ENCODE measurements around the gene POP5.

The POP5 gene

DNA sequence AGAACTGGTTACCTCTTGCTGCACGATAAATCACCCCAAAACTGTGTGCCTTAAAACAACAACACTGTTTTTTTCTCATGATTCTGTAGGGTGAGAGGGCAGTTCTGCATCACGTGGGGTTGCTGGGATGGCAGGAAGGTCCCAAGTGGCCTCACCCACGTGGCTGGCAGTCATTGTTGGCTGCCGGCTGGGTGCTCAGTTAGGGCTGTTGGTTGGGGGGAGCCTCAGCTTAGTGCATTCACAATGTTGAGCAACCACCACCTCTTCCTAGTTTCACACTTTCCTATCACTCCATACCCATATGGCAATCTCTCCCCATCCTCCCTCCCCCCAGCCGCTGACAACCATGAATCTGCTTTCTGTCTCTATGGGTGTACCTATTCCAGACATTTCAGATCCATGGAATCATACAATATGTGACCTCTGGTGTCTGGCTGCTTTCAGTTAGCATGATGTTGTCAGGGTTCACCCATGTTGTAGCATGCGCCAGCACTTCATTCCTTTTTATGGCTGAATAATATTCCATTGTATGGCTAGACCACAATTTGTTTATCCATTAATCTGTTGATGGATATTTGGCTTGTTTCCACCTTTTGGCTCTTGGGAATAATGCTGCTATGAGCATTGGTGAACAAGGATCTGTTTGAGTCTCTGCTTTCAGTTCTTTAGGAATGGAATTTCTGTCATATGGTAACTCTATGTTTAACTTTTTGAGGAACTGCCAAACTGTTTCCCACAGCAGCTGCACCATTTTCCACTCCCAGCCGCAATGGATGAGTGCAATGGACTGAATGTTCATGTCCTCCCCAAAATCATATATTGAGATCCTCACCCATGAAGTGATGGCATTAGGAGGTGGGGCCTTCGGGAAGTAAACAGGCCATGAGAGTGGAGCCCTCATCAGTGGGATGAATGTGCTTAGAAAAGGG lies 11.2 kb upstream of the POP5 start:
- TF ChIP-seq GATA3 (IDR thresholded peaks at IDR 0.05; ENCODE audit: low read depth, low read length) (no peak), GATA2 (IDR thresholded peaks at IDR 0.05; ENCODE audit: low read depth, low read length) (no peak)

- TF ChIP-seq GATA3 (IDR thresholded peaks at IDR 0.05; ENCODE audit: low read depth, low read length): no peak
- no peak for TF ChIP-seq GATA2 (IDR thresholded peaks at IDR 0.05; ENCODE audit: low read depth, low read length)
Measured at GRCh38 chr12:120590741-120591407, 9.7 kb upstream of the POP5 start.

DNA sequence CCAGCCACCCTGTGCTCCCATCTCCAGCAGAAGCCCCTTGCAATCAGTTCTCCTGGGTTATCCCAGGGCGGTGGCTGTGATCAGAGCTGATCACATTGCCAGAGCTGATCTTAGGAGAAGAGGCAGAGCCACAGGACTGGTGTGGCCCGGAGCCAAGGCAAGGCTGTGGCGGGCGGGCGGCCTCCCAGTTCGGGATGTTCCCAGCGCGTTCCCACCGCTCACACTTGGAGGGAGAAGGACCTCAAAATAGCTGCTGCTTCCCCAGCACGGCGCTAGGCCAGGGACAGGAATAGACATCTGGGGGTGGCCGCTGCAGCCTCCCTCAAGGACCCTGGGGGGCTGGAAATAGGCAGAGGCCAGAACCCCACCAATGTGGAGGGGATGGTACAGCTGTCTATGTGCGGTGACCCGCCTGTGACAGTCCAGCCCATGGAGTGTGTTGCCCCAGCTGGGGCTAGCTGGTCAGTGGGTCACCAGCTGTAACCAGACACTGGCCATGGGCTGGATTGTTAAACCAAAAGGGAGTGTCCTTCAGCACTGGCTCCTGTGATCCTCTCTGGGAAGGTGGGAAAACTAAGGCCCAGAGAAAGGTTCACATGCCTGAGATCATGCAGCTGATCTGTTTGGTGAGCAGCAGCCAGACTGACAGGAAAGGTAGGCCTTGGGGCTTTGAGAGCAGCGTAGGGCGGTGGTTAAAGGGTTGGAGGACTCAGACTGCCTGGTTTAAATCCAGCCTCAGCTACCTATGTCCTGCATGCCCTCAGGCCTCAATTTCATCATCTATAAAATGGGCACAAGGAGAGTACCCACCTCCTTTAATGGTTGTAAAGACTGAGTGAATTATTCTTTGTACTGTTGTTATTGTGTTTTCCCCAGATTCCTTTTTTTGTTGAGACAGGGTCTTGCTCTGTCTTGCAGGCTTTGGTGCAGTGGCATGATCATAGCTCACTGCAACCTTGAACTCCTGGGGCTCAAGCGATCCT lies 8.0 kb upstream of the POP5 start:
- TF ChIP-seq GATA3 (IDR thresholded peaks at IDR 0.05; ENCODE audit: low read depth, low read length) (no peak), GATA2 (IDR thresholded peaks at IDR 0.05; ENCODE audit: low read depth, low read length) (no peak)

DNA sequence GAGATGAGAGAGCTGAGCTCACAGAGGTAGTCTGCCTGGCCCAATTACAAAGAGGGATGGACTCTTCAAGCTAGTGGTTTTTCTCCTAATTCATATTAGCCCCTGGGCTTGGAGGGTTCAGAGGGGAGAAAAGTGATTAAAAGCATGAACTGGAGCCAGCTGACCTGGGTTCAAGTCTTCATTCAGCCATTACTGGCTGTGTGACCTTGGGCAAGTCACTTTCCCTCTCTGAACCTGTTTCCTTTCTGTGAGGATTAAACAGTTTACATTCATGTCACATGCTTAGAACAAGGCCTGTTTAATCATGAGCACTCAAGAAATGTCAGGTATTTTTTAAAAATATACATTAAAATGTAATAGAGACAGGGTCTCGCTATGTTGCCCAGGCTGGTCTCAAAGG lies 7.2 kb upstream of the POP5 start:
- TF ChIP-seq GATA2 (IDR thresholded peaks at IDR 0.05; ENCODE audit: low read depth, low read length) (no peak), GATA3 (IDR thresholded peaks at IDR 0.05; ENCODE audit: low read depth, low read length) (no peak)

DNA sequence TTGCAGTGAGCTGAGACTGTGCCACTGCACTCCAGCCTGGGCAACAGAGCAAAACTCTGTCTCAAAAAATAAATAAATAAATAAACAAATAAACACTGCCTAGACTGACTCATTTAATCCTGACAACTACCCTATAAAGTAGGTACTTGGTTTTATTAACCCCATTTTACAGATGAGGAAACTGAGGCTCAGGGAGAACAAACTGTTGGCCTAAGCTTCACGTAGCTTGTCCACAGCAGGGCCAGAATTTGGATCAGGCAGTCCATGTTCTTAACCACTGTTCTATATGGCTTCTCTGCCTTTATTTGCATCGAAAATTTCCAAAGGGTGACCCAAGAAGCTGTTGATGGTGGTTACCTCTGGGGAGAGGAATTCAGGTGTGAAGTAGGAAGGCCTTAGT lies 5.7 kb upstream of the POP5 start:
- TF ChIP-seq GATA3 (IDR thresholded peaks at IDR 0.05; ENCODE audit: low read depth, low read length) (no peak), GATA2 (IDR thresholded peaks at IDR 0.05; ENCODE audit: low read depth, low read length) (no peak)

DNA sequence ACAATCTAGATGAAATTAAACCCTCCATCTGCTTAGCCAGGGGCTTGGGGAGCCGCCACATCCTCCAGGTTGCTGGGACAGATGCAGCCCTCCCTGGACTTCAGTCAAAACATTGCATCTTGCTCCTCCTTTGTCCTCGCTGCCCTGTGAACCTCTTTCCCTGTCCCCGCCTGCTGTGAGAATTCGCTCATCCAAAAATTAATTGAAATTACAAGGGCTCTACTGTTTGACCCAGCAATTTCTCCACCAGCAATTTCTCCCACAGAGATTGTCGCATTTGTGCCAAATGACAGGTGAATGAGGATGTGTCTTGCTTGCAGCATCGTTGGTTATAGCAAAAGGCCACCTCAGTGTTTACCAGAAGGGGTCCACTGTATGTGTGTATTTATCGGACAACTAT lies 5.0 kb upstream of the POP5 start:
- TF ChIP-seq GATA2 (IDR thresholded peaks at IDR 0.05; ENCODE audit: low read depth, low read length) (no peak), GATA3 (IDR thresholded peaks at IDR 0.05; ENCODE audit: low read depth, low read length) (no peak)

- no peak for TF ChIP-seq GATA2 (IDR thresholded peaks at IDR 0.05; ENCODE audit: low read depth, low read length)
- no peak for TF ChIP-seq GATA3 (IDR thresholded peaks at IDR 0.05; ENCODE audit: low read depth, low read length)
Measured at GRCh38 chr12:120584343-120585149, 3.3 kb upstream of the POP5 start.

- TF ChIP-seq GATA3 (IDR thresholded peaks at IDR 0.05; ENCODE audit: low read depth, low read length): no peak
- TF ChIP-seq GATA2 (IDR thresholded peaks at IDR 0.05; ENCODE audit: low read depth, low read length): no peak
Measured at GRCh38 chr12:120583478-120584030, 2.4 kb upstream of the POP5 start.

DNA sequence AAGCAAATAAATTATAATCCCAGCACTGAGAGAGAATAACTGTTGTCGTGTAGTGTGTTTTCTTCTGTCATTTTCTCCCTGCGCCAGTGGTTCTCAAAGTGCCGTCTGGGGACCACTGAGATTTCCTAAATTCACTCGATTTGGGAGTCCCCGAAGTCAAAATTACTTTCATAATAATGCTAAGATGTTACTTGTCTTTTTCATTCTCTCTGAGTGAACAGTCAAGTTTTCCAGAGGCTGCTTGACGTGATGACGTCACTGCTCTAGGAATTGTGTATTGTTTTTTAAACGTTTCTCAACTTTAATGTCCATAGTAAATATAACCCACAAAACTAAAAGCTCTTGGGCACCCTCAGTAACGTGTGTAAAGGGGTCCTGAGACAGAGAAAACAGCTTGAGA lies 796 bp upstream of the POP5 start:
- TF ChIP-seq GATA3 (IDR thresholded peaks at IDR 0.05; ENCODE audit: low read depth, low read length) (no peak), GATA2 (IDR thresholded peaks at IDR 0.05; ENCODE audit: low read depth, low read length) (no peak)

- TF ChIP-seq GATA2 (IDR thresholded peaks at IDR 0.05; ENCODE audit: low read depth, low read length): no peak
- no peak for TF ChIP-seq GATA3 (IDR thresholded peaks at IDR 0.05; ENCODE audit: low read depth, low read length)
Measured at GRCh38 chr12:120579179-120579578, 2.0 kb downstream of the POP5 start.

DNA sequence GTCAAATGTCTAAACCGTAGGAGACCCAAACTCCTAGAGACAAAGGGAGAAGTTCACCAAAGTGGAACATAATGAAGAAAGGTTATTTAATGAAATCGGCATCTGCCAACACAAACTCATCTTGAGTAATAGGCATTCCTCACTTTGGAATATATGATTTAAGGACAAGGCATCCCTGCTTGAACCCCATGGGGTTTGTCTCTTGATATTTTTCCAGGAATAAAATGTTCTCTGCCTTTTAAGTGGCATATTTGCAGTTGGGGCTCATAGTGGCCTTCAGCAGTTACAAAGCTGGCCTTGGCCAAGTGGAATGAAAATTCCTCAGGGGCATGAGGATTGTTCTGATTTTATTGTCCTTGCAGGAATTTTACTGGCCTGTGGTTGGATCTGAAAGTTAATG lies 7.1 kb downstream of the POP5 start:
- no peak for TF ChIP-seq GATA3 (IDR thresholded peaks at IDR 0.05; ENCODE audit: low read depth, low read length)
- TF ChIP-seq GATA2 (IDR thresholded peaks at IDR 0.05; ENCODE audit: low read depth, low read length): no peak

DNA sequence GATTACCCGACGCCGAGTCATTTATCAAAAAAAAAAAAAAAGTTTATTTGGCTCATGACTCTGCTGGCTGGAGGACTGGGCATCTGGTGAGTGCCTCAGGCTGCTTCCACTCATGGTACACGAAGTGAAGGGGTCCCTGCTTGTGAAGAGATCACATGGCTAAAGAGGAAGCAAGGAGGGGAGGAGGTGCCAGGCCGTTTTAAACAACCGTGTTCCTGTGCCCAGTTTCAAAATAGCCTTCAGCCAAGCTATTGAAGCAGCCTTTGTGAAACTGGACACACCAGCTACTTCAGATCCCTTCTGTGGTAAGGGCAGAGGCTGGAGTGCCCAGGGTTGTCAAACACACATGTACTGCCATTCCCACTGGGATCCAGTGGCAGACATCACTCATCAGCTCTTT lies 7.6 kb downstream of the POP5 start:
- TF ChIP-seq GATA2 (IDR thresholded peaks at IDR 0.05; ENCODE audit: low read depth, low read length) (no peak), GATA3 (IDR thresholded peaks at IDR 0.05; ENCODE audit: low read depth, low read length) (no peak)

GRCh38 chr12:120571299-120571698 lies 9.9 kb downstream of the POP5 start:
- TF ChIP-seq GATA3 (IDR thresholded peaks at IDR 0.05; ENCODE audit: low read depth, low read length) (no peak), GATA2 (IDR thresholded peaks at IDR 0.05; ENCODE audit: low read depth, low read length) (no peak)
